ENCODE results near the gene GRK5.

DNA sequence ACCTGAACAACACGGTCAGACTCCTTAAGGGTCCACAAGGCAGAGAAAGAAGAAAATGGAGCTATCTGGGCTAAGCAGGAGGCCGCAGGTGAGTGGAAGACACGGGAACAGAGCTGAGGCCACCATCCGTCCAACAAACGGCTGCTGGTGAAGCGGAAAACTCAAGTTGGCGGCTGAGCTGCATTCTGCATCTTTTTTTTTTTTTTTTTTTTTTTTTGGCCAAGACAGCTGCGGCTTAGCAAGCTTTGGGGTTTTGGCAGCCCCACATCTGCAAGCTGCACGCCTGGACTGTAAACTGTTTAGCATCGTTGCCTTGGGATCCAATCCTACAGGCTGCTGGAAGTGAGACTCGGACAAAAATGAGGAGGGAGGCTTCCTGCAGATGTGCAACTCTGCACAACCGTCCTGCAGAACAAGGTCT is 297.8 kb downstream of the GRK5 start:
- TF ChIP-seq, protein P1, sequence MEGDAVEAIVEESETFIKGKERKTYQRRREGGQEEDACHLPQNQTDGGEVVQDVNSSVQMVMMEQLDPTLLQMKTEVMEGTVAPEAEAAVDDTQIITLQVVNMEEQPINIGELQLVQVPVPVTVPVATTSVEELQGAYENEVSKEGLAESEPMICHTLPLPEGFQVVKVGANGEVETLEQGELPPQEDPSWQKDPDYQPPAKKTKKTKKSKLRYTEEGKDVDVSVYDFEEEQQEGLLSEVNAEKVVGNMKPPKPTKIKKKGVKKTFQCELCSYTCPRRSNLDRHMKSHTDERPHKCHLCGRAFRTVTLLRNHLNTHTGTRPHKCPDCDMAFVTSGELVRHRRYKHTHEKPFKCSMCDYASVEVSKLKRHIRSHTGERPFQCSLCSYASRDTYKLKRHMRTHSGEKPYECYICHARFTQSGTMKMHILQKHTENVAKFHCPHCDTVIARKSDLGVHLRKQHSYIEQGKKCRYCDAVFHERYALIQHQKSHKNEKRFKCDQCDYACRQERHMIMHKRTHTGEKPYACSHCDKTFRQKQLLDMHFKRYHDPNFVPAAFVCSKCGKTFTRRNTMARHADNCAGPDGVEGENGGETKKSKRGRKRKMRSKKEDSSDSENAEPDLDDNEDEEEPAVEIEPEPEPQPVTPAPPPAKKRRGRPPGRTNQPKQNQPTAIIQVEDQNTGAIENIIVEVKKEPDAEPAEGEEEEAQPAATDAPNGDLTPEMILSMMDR (conservative IDR thresholded peaks at IDR 0.05 in 1 of 2, IDR thresholded peaks at IDR 0.05 in 1 of 2; ENCODE audit: extremely low read depth in 1 of 2, insufficient read depth in 1 of 2, low read depth in 1 of 2, low read length in 2 of 2) = no peak
- TF ChIP-seq EZH2 (IDR thresholded peaks at IDR 0.05; ENCODE audit: borderline replicate concordance, low read length) = no peak

All from mammary epithelial cell (primary cell).